Urothelium cell line (cell line): ENCODE results near the gene SYNGR1.
A peak's percentile ranks its signal among the peaks of the same experiment; 100 is the strongest.

Experiments
- DNase-seq: peaks from one replicate; pipeline ENCODE4 v3.0.0; 2011; ENCODE audit warnings: low spot score, mixed read lengths
- FAIRE-seq: peaks from 2 replicates; lab custom pipeline; 2011; peaks lifted over from hg19 to GRCh38; lab: Jason Lieb, UNC

The SYNGR1 gene

GRCh38 chr22:39349967-39350726 is at the start of gene SYNGR1:
Gene SYNGR1 (plus strand): TSS chr22:39349991. CDS start chr22:39350011, 20 bp downstream.
- FAIRE-seq, result no peak
- DNase-seq, result no peak

- no peak for FAIRE-seq
- DNase-seq, result no peak
Observed at GRCh38 chr22:39300186-39300830, 49.5 kb upstream of the SYNGR1 start.

- no peak for DNase-seq
- FAIRE-seq, result no peak
Observed at GRCh38 chr22:39301108-39301507, 48.7 kb upstream of the SYNGR1 start.

- no peak for DNase-seq
- FAIRE-seq, result peak; percentile 81
Observed at GRCh38 chr22:39301926-39302325, 47.9 kb upstream of the SYNGR1 start.

- FAIRE-seq (no peak), DNase-seq (no peak)
Observed at GRCh38 chr22:39302431-39302960, 47.3 kb upstream of the SYNGR1 start.

- FAIRE-seq, result no peak
- no peak for DNase-seq
Observed at GRCh38 chr22:39303358-39303757, 46.4 kb upstream of the SYNGR1 start.

- no peak for FAIRE-seq
- no peak for DNase-seq
Observed at GRCh38 chr22:39303892-39304671, 45.7 kb upstream of the SYNGR1 start.

- FAIRE-seq, result peak; percentile 37
- no peak for DNase-seq
Observed at GRCh38 chr22:39306456-39307361, 43.1 kb upstream of the SYNGR1 start.

GRCh38 chr22:39308614-39309363 is 41.0 kb upstream of the SYNGR1 start:
- DNase-seq, result peak; percentile 90

GRCh38 chr22:39309364-39309861 is 40.4 kb upstream of the SYNGR1 start:
- DNase-seq, result no peak
- FAIRE-seq, result peak; percentile 13

More at GRCh38 chr22:39308614-39309363, 41.0 kb upstream of the SYNGR1 start:
- FAIRE-seq, result peak; percentile 98

- FAIRE-seq (no peak), DNase-seq (no peak)
Observed at GRCh38 chr22:39309881-39310714, 39.7 kb upstream of the SYNGR1 start.

GRCh38 chr22:39311592-39312400 is 38.0 kb upstream of the SYNGR1 start:
- FAIRE-seq (no peak), DNase-seq (no peak)

GRCh38 chr22:39312410-39312809 is 37.4 kb upstream of the SYNGR1 start:
- FAIRE-seq (no peak), DNase-seq (no peak)

- DNase-seq (no peak), FAIRE-seq (no peak)
Observed at GRCh38 chr22:39313258-39314001, 36.4 kb upstream of the SYNGR1 start.

- FAIRE-seq (peak; percentile 50), DNase-seq (no peak)
Observed at GRCh38 chr22:39314251-39314971, 35.4 kb upstream of the SYNGR1 start.

GRCh38 chr22:39315389-39315788 is 34.4 kb upstream of the SYNGR1 start:
- no peak for FAIRE-seq
- DNase-seq, result no peak
